HCT116 (cell line): ENCODE measurements around the gene AP2A1.

Experiments used
- CBX3 ChIP-seq: IDR thresholded peaks from 2 replicates; pipeline ENCODE4 v1.6.1; 2012; ENCODE audit warnings: low read depth
- ELF1 ChIP-seq: IDR thresholded peaks from 2 replicates; pipeline ENCODE4 v1.6.1; 2012; ENCODE audit warnings: low read depth, borderline replicate concordance
- EZH2 ChIP-seq: fragments of 200-600 bp; sonication (generic); IDR thresholded peaks from 2 replicates; pipeline ENCODE4 v1.6.1; 2017; ENCODE audit warnings: antibody characterized with exemption, mixed run types
- JUND ChIP-seq: IDR thresholded peaks from 2 replicates; pipeline ENCODE4 v1.6.1; 2012
- POLR2A ChIP-seq: IDR thresholded peaks from 2 replicates; pipeline ENCODE4 v1.7.0; 2011; ENCODE audit warnings: borderline replicate concordance; ENCODE audit not compliant: insufficient read depth, insufficient read length; ENCODE audit errors: extremely low read depth
- POLR2AphosphoS5 ChIP-seq: IDR thresholded peaks from 2 replicates; pipeline ENCODE4 v1.6.1; 2011; ENCODE audit warnings: mild to moderate bottlenecking, low read depth, low read length, moderate library complexity
- RAD21 ChIP-seq: IDR thresholded peaks from 2 replicates; pipeline ENCODE4 v1.6.1; 2012; ENCODE audit warnings: low read depth, mild to moderate bottlenecking
- TCF7L2 ChIP-seq: IDR thresholded peaks from 2 replicates; pipeline ENCODE4 v1.7.0; 2011; ENCODE audit warnings: borderline replicate concordance, inconsistent platforms; ENCODE audit not compliant: insufficient read depth, insufficient read length; ENCODE audit errors: extremely low read depth
- YY1 ChIP-seq: IDR thresholded peaks from 2 replicates; pipeline ENCODE4 v1.6.1; 2011; ENCODE audit warnings: low read length, low read depth, moderate library complexity, mild to moderate bottlenecking; ENCODE audit not compliant: insufficient replicate concordance; ENCODE audit errors: extremely low read depth
- ZBTB33 ChIP-seq: IDR thresholded peaks from 2 replicates; pipeline ENCODE4 v1.6.1; 2011; ENCODE audit warnings: mild to moderate bottlenecking, low read length, moderate library complexity; ENCODE audit not compliant: insufficient replicate concordance; ENCODE audit errors: extremely low read depth
- TF ChIP-seq, protein P1 (sequence below), 3 experiments: fragments of 200-600 bp in 1 of 3; sonication (generic) in 1 of 3; IDR thresholded peaks in 2 of 3; conservative IDR thresholded peaks in 1 of 3; 2 replicates each; pipeline ENCODE4 v1.5.1; 2012 to 2017; ENCODE audit warnings: low read depth in 2 of 3, low read length in 2 of 3, antibody characterized with exemption in 1 of 3, borderline replicate concordance in 1 of 3, control low read depth in 1 of 3, mild to moderate bottlenecking in 1 of 3, mixed read lengths in 1 of 3, mixed run types in 1 of 3, moderate library complexity in 1 of 3; ENCODE audit not compliant: insufficient read depth in 1 of 3
- TF ChIP-seq, protein P2 (sequence below): IDR thresholded peaks from 2 replicates; pipeline ENCODE4 v1.6.1; 2012; ENCODE audit warnings: low read depth
- TF ChIP-seq, protein P3 (sequence below): IDR thresholded peaks from 2 replicates; pipeline ENCODE4 v1.6.1; 2012

GRCh38 chr19:49779731-49780555 is 13.1 kb downstream of the AP2A1 start:
- no peak for TF ChIP-seq POLR2AphosphoS5
- TF ChIP-seq, protein P1, sequence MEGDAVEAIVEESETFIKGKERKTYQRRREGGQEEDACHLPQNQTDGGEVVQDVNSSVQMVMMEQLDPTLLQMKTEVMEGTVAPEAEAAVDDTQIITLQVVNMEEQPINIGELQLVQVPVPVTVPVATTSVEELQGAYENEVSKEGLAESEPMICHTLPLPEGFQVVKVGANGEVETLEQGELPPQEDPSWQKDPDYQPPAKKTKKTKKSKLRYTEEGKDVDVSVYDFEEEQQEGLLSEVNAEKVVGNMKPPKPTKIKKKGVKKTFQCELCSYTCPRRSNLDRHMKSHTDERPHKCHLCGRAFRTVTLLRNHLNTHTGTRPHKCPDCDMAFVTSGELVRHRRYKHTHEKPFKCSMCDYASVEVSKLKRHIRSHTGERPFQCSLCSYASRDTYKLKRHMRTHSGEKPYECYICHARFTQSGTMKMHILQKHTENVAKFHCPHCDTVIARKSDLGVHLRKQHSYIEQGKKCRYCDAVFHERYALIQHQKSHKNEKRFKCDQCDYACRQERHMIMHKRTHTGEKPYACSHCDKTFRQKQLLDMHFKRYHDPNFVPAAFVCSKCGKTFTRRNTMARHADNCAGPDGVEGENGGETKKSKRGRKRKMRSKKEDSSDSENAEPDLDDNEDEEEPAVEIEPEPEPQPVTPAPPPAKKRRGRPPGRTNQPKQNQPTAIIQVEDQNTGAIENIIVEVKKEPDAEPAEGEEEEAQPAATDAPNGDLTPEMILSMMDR (IDR thresholded peaks at IDR 0.05 in 2 of 3, conservative IDR thresholded peaks at IDR 0.05 in 1 of 3; ENCODE audit: borderline replicate concordance in 1 of 3, insufficient read depth in 1 of 3, low read depth in 2 of 3, low read length in 2 of 3): no peak
- no peak for TF ChIP-seq RAD21
- TF ChIP-seq EZH2: no peak
- no peak for TF ChIP-seq POLR2A
- no peak for TF ChIP-seq YY1
- TF ChIP-seq, protein P2, sequence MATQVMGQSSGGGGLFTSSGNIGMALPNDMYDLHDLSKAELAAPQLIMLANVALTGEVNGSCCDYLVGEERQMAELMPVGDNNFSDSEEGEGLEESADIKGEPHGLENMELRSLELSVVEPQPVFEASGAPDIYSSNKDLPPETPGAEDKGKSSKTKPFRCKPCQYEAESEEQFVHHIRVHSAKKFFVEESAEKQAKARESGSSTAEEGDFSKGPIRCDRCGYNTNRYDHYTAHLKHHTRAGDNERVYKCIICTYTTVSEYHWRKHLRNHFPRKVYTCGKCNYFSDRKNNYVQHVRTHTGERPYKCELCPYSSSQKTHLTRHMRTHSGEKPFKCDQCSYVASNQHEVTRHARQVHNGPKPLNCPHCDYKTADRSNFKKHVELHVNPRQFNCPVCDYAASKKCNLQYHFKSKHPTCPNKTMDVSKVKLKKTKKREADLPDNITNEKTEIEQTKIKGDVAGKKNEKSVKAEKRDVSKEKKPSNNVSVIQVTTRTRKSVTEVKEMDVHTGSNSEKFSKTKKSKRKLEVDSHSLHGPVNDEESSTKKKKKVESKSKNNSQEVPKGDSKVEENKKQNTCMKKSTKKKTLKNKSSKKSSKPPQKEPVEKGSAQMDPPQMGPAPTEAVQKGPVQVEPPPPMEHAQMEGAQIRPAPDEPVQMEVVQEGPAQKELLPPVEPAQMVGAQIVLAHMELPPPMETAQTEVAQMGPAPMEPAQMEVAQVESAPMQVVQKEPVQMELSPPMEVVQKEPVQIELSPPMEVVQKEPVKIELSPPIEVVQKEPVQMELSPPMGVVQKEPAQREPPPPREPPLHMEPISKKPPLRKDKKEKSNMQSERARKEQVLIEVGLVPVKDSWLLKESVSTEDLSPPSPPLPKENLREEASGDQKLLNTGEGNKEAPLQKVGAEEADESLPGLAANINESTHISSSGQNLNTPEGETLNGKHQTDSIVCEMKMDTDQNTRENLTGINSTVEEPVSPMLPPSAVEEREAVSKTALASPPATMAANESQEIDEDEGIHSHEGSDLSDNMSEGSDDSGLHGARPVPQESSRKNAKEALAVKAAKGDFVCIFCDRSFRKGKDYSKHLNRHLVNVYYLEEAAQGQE: no peak
- no peak for TF ChIP-seq TCF7L2
- no peak for TF ChIP-seq ZBTB33
- TF ChIP-seq JUND: no peak
- TF ChIP-seq ELF1: no peak
- TF ChIP-seq, protein P3, sequence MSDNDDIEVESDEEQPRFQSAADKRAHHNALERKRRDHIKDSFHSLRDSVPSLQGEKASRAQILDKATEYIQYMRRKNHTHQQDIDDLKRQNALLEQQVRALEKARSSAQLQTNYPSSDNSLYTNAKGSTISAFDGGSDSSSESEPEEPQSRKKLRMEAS: no peak
- no peak for TF ChIP-seq CBX3
